ENCODE measurements around the gene MYO7A. TPM values are rescaled to one million over a fixed set of nuclear protein-coding genes. Genes with fewer than 3 reads are reported as not detected.

Gene MYO7A
- total and polyA plus RNA-seq, 2 donors (not counting 3 experiments of a cell fraction or from before 2014, with no cell fraction given) = 1.3 to 3.6 TPM

DNA sequence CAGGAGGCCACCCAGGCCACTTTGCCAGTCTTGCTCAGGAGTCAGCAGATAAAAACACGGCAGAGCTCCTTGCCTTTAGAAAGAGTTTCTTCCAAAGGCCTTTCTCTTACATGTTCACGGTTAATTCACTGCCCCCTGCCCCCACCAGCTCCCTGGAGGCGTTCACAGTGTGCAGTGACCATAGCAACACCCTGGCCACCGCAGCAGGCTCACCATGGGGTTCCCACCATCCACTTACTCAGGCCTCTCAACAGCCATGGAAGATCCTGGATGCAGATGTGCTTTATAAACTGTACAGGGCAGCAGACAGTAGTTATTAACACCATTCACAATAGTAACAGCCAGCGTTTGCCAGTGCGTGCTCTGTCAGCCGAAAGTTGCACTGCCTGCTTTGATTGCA is 10.6 kb upstream of the MYO7A start:
- H4K20me1 ChIP-seq (replicated peaks; ENCODE audit: control insufficient read depth, extremely low read depth, insufficient read depth, low read length) = no peaks in the 10 kb centered on the region
- dilution Hi-C loops (cut with MboI; ENCODE audit: extremely low pct_ligation_motif_present, low sequenced_read_pairs) (no loop called here), intact Hi-C loops (cut with micrococcal nuclease) (no loop called here)
- BruUV-seq (replicated peaks) = no TSS peak
- ChIA-PET POLR2A (no interaction called here), CTCF (interaction anchor here (3.3 kb wide), 1 partner anchor 9 kb away, joined by 14 read pairs; no protein-coding TSS in a partner anchor)
- H3K4me3 ChIP-seq (replicated peaks in 1 of 3; ENCODE audit: insufficient read depth in 1 of 3, low read depth in 1 of 3, low read length in 3 of 3) = no peak overlapping the region
- H3K79me2 ChIP-seq (ENCODE audit: control insufficient read depth, insufficient read depth, low read length) = no peaks in the 10 kb centered on the region
- TF ChIP-seq EZH2 (IDR thresholded peaks at IDR 0.05; ENCODE audit: borderline replicate concordance, low read depth, low read length, severe bottlenecking) (no peak), POLR2AphosphoS5 (IDR thresholded peaks at IDR 0.05; ENCODE audit: insufficient read depth, low read depth, low read length) (no peak), MYC (IDR thresholded peaks at IDR 0.05; ENCODE audit: low read depth, low read length) (no peak), FOS (IDR thresholded peaks at IDR 0.05; ENCODE audit: borderline replicate concordance, insufficient read depth, low read length) (no peak), MAX (IDR thresholded peaks at IDR 0.05; ENCODE audit: insufficient read depth, insufficient read length) (no peak), POLR2A (IDR thresholded peaks at IDR 0.05; ENCODE audit: low read depth, low read length) (no peak), GATA2 (IDR thresholded peaks at IDR 0.05; ENCODE audit: insufficient read depth, insufficient read length, low read depth, low read length) (no peak), JUN (IDR thresholded peaks at IDR 0.05; ENCODE audit: borderline replicate concordance, insufficient read depth, insufficient read length, low read depth) (no peak)
- TF ChIP-seq, protein P1, sequence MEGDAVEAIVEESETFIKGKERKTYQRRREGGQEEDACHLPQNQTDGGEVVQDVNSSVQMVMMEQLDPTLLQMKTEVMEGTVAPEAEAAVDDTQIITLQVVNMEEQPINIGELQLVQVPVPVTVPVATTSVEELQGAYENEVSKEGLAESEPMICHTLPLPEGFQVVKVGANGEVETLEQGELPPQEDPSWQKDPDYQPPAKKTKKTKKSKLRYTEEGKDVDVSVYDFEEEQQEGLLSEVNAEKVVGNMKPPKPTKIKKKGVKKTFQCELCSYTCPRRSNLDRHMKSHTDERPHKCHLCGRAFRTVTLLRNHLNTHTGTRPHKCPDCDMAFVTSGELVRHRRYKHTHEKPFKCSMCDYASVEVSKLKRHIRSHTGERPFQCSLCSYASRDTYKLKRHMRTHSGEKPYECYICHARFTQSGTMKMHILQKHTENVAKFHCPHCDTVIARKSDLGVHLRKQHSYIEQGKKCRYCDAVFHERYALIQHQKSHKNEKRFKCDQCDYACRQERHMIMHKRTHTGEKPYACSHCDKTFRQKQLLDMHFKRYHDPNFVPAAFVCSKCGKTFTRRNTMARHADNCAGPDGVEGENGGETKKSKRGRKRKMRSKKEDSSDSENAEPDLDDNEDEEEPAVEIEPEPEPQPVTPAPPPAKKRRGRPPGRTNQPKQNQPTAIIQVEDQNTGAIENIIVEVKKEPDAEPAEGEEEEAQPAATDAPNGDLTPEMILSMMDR (IDR thresholded peaks at IDR 0.05; ENCODE audit: extremely low read depth in 1 of 2, insufficient read depth in 1 of 2, low read depth in 1 of 2, low read length in 2 of 2) = no peak
- H3K9me1 ChIP-seq (replicated peaks; ENCODE audit: control insufficient read depth, extremely low read depth, insufficient read depth, low read length) = no peaks in the 10 kb centered on the region
- H3K27ac ChIP-seq (ENCODE audit: insufficient read depth, low read depth, low read length) = no peak overlapping the region
- H2AFZ ChIP-seq (ENCODE audit: low read depth, low read length) = no peak overlapping the region
- H3K9ac ChIP-seq (replicated peaks; ENCODE audit: extremely low read depth, insufficient read depth, low read length) = no peak overlapping the region
- no peaks in the 10 kb centered on the region for H3K9me3 ChIP-seq (replicated peaks; ENCODE audit: control insufficient read depth, insufficient read depth, low read length)
- no peak overlapping the region for H3K4me2 ChIP-seq (ENCODE audit: insufficient read depth, low read length)
- no peaks in the 10 kb centered on the region for H3K4me1 ChIP-seq (ENCODE audit: control insufficient read depth, extremely low read depth, insufficient read depth, low read length)
- FAIRE-seq = no peak
- no peaks in the 10 kb centered on the region for H3K27me3 ChIP-seq (ENCODE audit: control insufficient read depth in 2 of 2, insufficient read depth in 2 of 2, low read length in 2 of 2)
- no peak for DNase-seq (ENCODE audit: low read depth, low spot score)
- H3K36me3 ChIP-seq (ENCODE audit: control insufficient read depth in 2 of 2, extremely low read depth in 1 of 2, insufficient read depth in 2 of 2, low read length in 2 of 2) = peaks cover 0 to 4% of the 10 kb centered on the region in 2 experiments

All from endothelial cell of umbilical vein (primary cell).